MM.1S (cell line): ENCODE measurements around the gene PLXNB1.

Experiments
- CTCF ChIP-seq: fragments of 300-600 bp; sonication (generic); IDR thresholded peaks from 2 replicates; pipeline ENCODE4 v1.5.1; 2016; ENCODE audit warnings: antibody characterized with exemption, low read length, mixed read lengths
- EZH2 ChIP-seq: fragments of 300-600 bp; sonication (generic); optimal IDR thresholded peaks from 2 replicates; pipeline ENCODE3; 2017; ENCODE audit warnings: low read depth, mild to moderate bottlenecking, antibody characterized with exemption, low read length, mixed read lengths
- EZH2phosphoT487 ChIP-seq: fragments of 300-600 bp; sonication (generic); IDR thresholded peaks from 2 replicates; pipeline ENCODE4 v1.6.1; 2018; ENCODE audit warnings: antibody characterized with exemption, low read length

GRCh38 chr3:48403533-48404439 is 26.1 kb downstream of the PLXNB1 start:
- TF ChIP-seq CTCF, result no peak
- no peak for TF ChIP-seq EZH2
- TF ChIP-seq EZH2phosphoT487, result no peak
